Peyer's patch (tissue), 4 donors: ENCODE results near the gene RNU6-7.

Experiments used
- POLR2A ChIP-seq, 2 donors: fragments of 450-650 bp; IDR thresholded peaks; one replicate each; pipeline ENCODE4 v1.5.1; 2017; ENCODE audit warnings: antibody characterized with exemption in 2 of 2, mild to moderate bottlenecking in 2 of 2, moderate library complexity in 2 of 2
- TF ChIP-seq, protein P1 (sequence below), 6 experiments: fragments of 450-650 bp in 4 of 6; fragments of 200-600 bp in 2 of 6; sonication (generic) in 1 of 6; IDR thresholded peaks; one replicate each; pipeline ENCODE4 v1.5.1; 2017 to 2019; ENCODE audit warnings: antibody characterized with exemption in 6 of 6, mild to moderate bottlenecking in 3 of 6, moderate library complexity in 1 of 6

DNA sequence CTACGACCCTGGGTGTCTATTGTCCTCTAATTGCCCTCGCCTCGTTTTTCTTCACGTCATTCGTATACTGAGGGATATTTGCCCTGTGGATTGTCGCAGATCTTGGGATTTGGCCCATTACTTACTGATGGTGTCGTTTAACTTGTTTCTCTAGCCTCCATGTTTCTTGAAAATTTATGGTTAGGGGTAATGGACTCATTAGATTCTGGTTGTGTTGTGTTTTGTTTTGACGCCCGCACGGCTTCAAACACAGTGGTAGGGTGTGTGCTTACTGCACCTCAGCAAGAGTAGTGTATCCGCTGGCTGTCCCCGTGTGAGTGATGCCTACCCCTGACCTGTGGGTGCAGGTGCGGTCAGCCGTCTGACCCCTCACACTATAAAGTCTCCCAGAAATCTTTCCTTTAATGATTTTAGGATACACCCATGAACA is 2.1 kb downstream of the RNU6-7 start:
- TF ChIP-seq, protein P1, sequence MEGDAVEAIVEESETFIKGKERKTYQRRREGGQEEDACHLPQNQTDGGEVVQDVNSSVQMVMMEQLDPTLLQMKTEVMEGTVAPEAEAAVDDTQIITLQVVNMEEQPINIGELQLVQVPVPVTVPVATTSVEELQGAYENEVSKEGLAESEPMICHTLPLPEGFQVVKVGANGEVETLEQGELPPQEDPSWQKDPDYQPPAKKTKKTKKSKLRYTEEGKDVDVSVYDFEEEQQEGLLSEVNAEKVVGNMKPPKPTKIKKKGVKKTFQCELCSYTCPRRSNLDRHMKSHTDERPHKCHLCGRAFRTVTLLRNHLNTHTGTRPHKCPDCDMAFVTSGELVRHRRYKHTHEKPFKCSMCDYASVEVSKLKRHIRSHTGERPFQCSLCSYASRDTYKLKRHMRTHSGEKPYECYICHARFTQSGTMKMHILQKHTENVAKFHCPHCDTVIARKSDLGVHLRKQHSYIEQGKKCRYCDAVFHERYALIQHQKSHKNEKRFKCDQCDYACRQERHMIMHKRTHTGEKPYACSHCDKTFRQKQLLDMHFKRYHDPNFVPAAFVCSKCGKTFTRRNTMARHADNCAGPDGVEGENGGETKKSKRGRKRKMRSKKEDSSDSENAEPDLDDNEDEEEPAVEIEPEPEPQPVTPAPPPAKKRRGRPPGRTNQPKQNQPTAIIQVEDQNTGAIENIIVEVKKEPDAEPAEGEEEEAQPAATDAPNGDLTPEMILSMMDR (IDR thresholded peaks at IDR 0.05): no peak
- TF ChIP-seq POLR2A (IDR thresholded peaks at IDR 0.05): no peak
